D721Med (cell line): ENCODE measurements around the gene PRKCB.

Experiments
- DNase-seq: peaks from one replicate; pipeline ENCODE4 v3.0.0; 2011; ENCODE audit warnings: low spot score; ENCODE audit not compliant: insufficient read length
- FAIRE-seq: peaks from 2 replicates; lab custom pipeline; 2011; peaks lifted over from hg19 to GRCh38; lab: Jason Lieb, UNC
- TF ChIP-seq, protein P1 (sequence below): IDR thresholded peaks from 2 replicates; pipeline ENCODE4 v1.5.1; 2012; ENCODE audit warnings: mild to moderate bottlenecking, control low read depth; ENCODE audit not compliant: insufficient read depth; ENCODE audit errors: missing control alignments

The PRKCB gene

DNA sequence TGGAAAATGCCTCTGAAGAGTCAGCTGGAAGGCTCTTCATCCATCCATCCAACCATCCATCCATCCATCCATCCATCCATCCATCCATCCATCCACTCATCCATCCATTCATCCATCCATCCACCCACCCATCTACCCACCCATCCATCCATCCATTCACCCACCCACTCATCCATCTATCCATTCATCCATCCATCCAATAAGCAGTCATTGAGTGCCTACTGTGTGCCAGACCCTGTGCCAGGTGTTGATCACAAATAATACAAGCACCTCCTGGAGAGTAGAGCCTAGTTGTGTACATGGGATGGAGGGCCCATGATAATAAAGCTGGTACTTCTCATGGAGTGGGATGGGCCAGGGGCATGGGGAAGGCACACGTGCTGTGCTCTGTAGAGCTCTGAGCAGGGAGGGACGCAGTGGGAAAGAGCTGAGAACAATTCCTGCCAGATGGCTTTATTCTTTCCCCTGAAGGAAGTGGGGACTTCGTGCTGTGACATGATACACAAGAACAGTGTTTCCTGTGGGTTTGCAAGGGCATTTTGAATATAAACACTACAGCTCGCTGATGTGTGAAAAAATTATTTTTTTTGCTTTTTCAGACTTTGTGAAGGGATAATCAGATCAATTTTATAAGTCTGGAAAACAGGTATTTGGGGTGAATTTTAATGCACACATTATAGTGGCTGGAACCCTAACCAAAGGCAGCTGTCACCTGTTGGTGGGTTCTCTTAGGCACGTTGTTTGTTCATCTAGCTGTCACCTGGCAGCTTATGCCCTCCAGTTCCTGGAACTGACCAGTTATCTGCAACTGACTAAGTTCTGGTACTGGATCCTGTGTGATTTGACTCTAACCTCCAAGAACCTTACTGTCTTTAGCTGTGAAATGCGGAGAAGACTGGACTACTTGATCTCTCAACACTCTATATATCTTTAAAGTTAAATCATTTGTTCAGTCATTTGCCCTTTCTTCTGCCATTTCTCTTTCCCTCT lies 61.3 kb downstream of the PRKCB start:
- TF ChIP-seq, protein P1, sequence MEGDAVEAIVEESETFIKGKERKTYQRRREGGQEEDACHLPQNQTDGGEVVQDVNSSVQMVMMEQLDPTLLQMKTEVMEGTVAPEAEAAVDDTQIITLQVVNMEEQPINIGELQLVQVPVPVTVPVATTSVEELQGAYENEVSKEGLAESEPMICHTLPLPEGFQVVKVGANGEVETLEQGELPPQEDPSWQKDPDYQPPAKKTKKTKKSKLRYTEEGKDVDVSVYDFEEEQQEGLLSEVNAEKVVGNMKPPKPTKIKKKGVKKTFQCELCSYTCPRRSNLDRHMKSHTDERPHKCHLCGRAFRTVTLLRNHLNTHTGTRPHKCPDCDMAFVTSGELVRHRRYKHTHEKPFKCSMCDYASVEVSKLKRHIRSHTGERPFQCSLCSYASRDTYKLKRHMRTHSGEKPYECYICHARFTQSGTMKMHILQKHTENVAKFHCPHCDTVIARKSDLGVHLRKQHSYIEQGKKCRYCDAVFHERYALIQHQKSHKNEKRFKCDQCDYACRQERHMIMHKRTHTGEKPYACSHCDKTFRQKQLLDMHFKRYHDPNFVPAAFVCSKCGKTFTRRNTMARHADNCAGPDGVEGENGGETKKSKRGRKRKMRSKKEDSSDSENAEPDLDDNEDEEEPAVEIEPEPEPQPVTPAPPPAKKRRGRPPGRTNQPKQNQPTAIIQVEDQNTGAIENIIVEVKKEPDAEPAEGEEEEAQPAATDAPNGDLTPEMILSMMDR: no peak
- DNase-seq (no peak), FAIRE-seq (no peak)

DNA sequence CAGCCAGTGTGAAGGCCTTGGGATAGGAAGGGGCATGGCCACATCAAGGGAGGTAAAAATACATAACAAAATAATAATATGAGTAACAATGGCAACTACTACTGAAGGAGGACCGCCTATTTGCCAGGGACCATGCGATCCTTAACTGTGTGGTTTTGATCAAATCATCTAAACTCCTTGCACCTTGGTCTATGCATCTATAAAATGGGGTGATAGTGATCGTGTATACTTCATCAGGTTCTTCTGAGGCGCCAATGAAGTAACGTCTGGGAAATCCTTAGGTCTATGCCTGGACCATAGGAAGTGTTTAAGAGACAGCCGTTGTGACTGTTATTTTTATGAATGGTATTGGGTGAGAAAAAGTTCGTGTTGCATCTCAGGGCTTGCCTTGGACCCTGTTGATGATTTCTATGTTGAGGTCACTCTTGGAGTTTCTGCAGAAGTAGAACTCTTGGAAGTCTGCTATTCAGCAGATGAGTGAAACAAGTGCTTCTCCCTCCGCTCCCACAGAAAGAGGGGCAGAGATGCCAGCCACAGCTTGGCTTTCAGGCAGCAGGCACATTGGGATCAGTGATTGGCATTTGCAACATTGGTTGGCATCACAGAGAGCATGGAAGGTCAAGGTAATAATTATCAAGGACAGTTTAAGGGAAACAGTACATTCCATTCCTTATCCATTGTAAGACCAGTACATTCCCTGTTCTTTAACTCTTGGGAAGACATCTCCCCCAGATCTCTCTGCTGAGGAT lies 63.1 kb downstream of the PRKCB start:
- TF ChIP-seq, protein P1: no peak
- DNase-seq: no peak
- FAIRE-seq: no peak

- TF ChIP-seq, protein P1: no peak
- DNase-seq: no peak
- no peak for FAIRE-seq
Observed at GRCh38 chr16:23899869-23900268, 64.1 kb downstream of the PRKCB start.

DNA sequence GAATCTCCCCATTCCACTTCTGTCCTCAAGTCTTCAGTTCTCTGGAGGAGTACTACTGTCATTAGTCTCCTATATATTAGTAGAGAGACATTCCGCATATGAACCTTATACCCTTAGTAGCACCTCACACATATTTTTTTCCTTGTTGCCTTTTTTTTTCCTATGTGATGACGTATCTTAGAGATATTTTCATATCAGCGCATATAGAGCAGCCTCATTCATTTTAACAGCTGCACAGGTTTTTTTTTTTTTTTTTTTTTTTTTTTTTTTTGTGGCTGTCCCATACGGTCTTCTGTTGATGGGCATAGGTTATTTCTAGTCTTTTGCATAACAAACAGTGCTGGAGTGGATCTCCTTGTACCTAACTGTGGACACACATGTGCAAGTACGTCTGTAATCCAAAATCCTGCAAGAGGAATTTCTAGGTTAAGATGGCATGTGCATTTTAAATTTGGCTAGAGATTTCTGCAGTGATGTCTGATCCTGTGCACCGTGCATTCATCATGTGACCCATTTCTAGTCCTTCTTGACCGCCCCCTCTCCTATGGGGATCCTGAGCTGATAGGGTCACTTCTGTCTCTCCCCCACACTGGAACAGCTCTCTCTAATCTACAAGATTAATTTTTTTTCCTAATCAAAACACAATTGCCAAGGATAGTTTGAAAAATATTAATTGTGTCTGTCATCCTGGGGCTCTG lies 64.8 kb downstream of the PRKCB start:
- TF ChIP-seq, protein P1: no peak
- DNase-seq (no peak), FAIRE-seq (no peak)

DNA sequence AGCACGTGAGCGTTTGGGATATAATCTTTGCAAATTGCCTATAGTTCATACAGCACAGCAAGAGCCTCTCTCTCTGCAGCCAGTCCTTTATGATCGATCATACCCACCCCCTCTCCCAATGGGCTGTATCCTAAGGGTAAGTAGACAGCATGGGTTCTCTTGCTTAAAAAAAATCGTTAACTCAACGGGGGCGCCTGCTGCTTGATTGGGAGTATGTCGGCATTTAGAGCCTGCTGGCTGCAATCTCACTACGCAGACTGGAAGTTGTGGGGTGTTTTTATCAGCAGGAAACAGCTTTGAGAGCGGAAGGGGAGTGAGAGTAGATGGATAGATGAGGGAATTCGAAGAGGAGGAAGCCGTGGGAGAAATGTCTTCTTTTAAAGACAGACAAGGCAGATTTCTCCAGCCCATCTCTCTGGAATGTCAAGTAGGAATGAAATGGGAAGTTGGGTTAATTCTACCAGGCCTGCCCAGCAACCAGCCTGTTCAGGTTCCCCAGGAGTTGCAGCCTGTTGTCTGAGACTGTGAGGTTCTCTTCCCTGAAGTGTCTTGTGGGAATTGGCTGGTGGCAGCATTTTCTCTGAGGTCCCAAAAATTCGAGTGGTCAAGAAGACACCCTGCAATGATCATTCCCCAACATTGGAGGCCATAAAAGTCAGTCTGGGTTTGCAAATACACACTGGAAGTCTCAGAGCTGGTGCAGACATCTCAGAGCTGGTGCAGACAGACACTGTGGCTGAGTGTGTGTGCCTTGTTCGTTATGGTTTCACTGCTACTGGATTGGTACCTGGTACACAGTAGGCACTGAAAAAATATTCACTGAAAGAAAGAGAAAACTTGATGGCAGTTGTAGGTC lies 65.6 kb downstream of the PRKCB start:
- FAIRE-seq (no peak), DNase-seq (no peak)
- TF ChIP-seq, protein P1: no peak

DNA sequence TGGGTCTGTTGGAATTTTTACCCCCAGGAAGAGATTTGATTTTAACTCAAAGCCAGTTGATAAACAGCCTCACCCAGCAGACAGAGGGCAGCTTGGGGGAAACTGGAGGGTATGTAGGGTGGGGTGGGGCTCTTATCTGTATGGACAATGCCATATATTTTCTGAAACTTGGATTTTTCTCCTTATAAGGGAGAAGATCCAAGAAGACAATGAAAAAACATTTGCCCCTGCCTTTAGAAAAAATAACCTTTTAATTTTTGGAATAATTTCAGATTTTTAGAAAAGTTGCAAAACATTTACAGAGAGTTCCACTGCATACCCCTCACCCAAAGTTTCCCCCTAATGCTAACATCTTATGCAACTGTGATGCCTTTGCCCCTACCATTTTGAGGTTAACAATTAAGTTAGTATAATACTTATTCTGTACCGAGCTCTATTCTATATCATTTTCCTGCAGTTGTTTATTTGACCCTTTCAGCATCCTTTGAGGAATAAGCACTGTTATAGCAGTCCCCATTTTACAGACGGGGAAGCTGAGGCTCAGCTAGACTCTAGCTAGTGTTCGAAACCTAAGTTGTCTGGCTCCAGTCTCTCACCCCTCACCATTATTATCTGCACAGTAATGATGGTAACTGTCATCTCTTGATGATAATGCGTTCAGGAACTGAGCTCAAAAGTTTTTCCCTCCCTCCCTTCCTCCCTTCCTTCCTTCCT lies 66.4 kb downstream of the PRKCB start:
- FAIRE-seq (no peak), DNase-seq (no peak)
- TF ChIP-seq, protein P1: no peak
